HepG2 (cell line): Measurements from ENCODE around the gene SEMA4A. TPM values are rescaled to one million over a fixed set of nuclear protein-coding genes. Genes with fewer than 3 reads are reported as not detected.

Experiments
- GATAD1 ChIP-seq: IDR thresholded peaks from 2 replicates; pipeline ENCODE4 v1.6.1; 2016; ENCODE audit warnings: missing genetic modification reagents, missing compliant biosample characterization
- HDAC2 ChIP-seq: sonication (generic); formaldehyde crosslinking; IDR thresholded peaks from 2 replicates; pipeline ENCODE4 v1.4.0; 2020; ENCODE audit warnings: missing genetic modification reagents
- IRF2 ChIP-seq: IDR thresholded peaks from 2 replicates; pipeline ENCODE4 v1.6.1; 2018; ENCODE audit warnings: missing genetic modification reagents, missing compliant biosample characterization
- PHF21A ChIP-seq: sonication (generic); formaldehyde crosslinking; IDR thresholded peaks from 2 replicates; pipeline ENCODE4 v1.5.0; 2020; ENCODE audit warnings: mild to moderate bottlenecking, missing genetic modification reagents
- SAP130 ChIP-seq: IDR thresholded peaks from 2 replicates; pipeline ENCODE4 v1.6.1; 2016; ENCODE audit warnings: low read depth
- SMAD3 ChIP-seq: sonication (generic); formaldehyde crosslinking; IDR thresholded peaks from 2 replicates; pipeline ENCODE4 v1.4.0; 2020; ENCODE audit warnings: missing genetic modification reagents
- SP5 ChIP-seq: IDR thresholded peaks from 2 replicates; pipeline ENCODE4 v1.6.1; 2016; ENCODE audit warnings: low read depth, borderline replicate concordance
- polyA plus RNA-seq, 8 experiments: library from polyadenylated mRNA; depleted of rRNA in 3 of 8; stranded (reverse) in 7 of 8; unstranded in 1 of 8; fragments of >200 nt; fragmentation: Illumina TruSeq in 4 of 8; extraction: Trizol in 4 of 8; gene quantifications; 2 replicates each; pipeline versions ENCODE4 v1.2.1 to v1.2.3, GENCODE V29; 2011 to 2016; ENCODE audit warnings: low read depth in 4 of 8, missing spikeins in 1 of 8, mixed read lengths in 1 of 8; ENCODE audit not compliant: insufficient read depth in 1 of 8
- total RNA-seq, 5 experiments: library from RNA; depleted of rRNA; stranded (reverse); fragments of >200 nt; fragmentation: Illumina TruSeq; extraction: Trizol; gene quantifications; 2 replicates each; pipeline ENCODE4 v1.2.3, GENCODE V29; 2016; ENCODE audit warnings: low read depth in 1 of 5
- TF ChIP-seq, protein P1 (sequence below): IDR thresholded peaks from 2 replicates; pipeline ENCODE4 v1.6.1; 2016; ENCODE audit warnings: missing compliant biosample characterization, missing genetic modification reagents, borderline replicate concordance
- TF ChIP-seq, protein P2 (sequence below): IDR thresholded peaks from 2 replicates; pipeline ENCODE4 v1.6.1; 2016; ENCODE audit warnings: mild to moderate bottlenecking

SEMA4A gene
- total and polyA plus RNA-seq, 2 of the 13 experiments (the other 11 are each of a cell fraction or from before 2014, with no cell fraction given) = 0.09 to 0.20 TPM

GRCh38 chr1:156181391-156181924 lies 28.1 kb downstream of the SEMA4A start (continued):
- TF ChIP-seq, protein P1, sequence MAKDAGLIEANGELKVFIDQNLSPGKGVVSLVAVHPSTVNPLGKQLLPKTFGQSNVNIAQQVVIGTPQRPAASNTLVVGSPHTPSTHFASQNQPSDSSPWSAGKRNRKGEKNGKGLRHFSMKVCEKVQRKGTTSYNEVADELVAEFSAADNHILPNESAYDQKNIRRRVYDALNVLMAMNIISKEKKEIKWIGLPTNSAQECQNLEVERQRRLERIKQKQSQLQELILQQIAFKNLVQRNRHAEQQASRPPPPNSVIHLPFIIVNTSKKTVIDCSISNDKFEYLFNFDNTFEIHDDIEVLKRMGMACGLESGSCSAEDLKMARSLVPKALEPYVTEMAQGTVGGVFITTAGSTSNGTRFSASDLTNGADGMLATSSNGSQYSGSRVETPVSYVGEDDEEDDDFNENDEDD = peak; percentile 20; the same call in 1 of the 2 replicates
- TF ChIP-seq SMAD3 (CRISPR knock-in tag) (0 out of 2 replicates have a peak, but pooled peaks have one; percentile 24), IRF2 (CRISPR knock-in tag) (0 out of 2 replicates have a peak, but pooled peaks have one; percentile 17), GATAD1 (CRISPR knock-in tag) (0 out of 2 replicates have a peak, but pooled peaks have one; percentile 24), SAP130 (CRISPR knock-in tag) (0 out of 2 replicates have a peak, but pooled peaks have one; percentile 34), HDAC2 (0 out of 2 replicates have a peak, but pooled peaks have one; percentile 31), SP5 (CRISPR knock-in tag) (peak; percentile 64; the same call in 1 of the 2 replicates), PHF21A (CRISPR knock-in tag) (peak; percentile 20; the same call in 1 of the 2 replicates)
- TF ChIP-seq, protein P2, sequence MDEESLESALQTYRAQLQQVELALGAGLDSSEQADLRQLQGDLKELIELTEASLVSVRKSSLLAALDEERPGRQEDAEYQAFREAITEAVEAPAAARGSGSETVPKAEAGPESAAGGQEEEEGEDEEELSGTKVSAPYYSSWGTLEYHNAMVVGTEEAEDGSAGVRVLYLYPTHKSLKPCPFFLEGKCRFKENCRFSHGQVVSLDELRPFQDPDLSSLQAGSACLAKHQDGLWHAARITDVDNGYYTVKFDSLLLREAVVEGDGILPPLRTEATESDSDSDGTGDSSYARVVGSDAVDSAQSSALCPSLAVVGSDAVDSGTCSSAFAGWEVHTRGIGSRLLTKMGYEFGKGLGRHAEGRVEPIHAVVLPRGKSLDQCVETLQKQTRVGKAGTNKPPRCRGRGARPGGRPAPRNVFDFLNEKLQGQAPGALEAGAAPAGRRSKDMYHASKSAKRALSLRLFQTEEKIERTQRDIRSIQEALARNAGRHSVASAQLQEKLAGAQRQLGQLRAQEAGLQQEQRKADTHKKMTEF (CRISPR knock-in tag) = 0 out of 2 replicates have a peak, but pooled peaks have one; percentile 15
- TF ChIP-seq, all 625 proteins: peak for 20; not testable (repeated sequence) for 605
